B cell (primary cell): ENCODE results near the gene CHCHD3. TPM values are rescaled to one million over a fixed set of nuclear protein-coding genes. Genes with fewer than 3 reads are reported as not detected.

Experiments used
- ATAC-seq: fragments of 200-7000 bp; cut with Tn5 transposase; one replicate; pipeline ENCODE4 v1.10.0; 2021; ENCODE audit warnings: low read depth, mild to moderate bottlenecking, moderate number of reproducible peaks, moderate library complexity
- CTCF ChIA-PET: fragments of 350-600 bp; sonication (Branson Sonifier 250); formaldehyde crosslinking; loops from one replicate; lab custom pipeline; 2021; ENCODE audit warnings: antibody characterized with exemption, inconsistent platforms; lab: Charles Lee
- POLR2A ChIA-PET: fragments of 350-600 bp; sonication (Branson Sonifier 250); formaldehyde crosslinking; loops from one replicate; lab custom pipeline; 2021; ENCODE audit warnings: antibody characterized with exemption; lab: Charles Lee
- DNase-seq: peaks from one replicate; pipeline ENCODE4 v3.0.0; 2013
- H2AFZ ChIP-seq: 2 replicates; pipeline ENCODE4 v1.6.1; 2012; ENCODE audit warnings: mild to moderate bottlenecking, low read depth, low read length; ENCODE audit not compliant: insufficient read depth, poor library complexity, severe bottlenecking
- H3K27ac ChIP-seq, 2 donors: 1 replicate in 1 of 2; 2 replicates in 1 of 2; pipeline ENCODE4 v1.5.1; 2012 to 2013; ENCODE audit warnings: low read length in 2 of 2, mild to moderate bottlenecking in 2 of 2, moderate library complexity in 1 of 2
- H3K27me3 ChIP-seq, 4 experiments: fragments of 200-600 bp in 1 of 4; sonication (generic) in 1 of 4; replicated peaks in 1 of 4; 1 replicate in 2 of 4; 2 replicates in 2 of 4; pipeline versions ENCODE4 v1.6.1 to v1.7.0; 2013 to 2016; ENCODE audit warnings: low read length in 3 of 4, mild to moderate bottlenecking in 2 of 4, mixed read lengths in 1 of 4, moderate library complexity in 1 of 4; ENCODE audit not compliant: insufficient read depth in 4 of 4, control insufficient read depth in 3 of 4; ENCODE audit errors: control extremely low read depth in 1 of 4
- H3K36me3 ChIP-seq, 2 experiments: replicated peaks in 1 of 2; 1 replicate in 1 of 2; 2 replicates in 1 of 2; pipeline versions ENCODE4 v1.6.1 to v1.7.1; 2013; ENCODE audit warnings: low read length in 1 of 2; ENCODE audit not compliant: insufficient read depth in 2 of 2, control insufficient read depth in 1 of 2; ENCODE audit errors: control extremely low read depth in 1 of 2, extremely low read depth in 1 of 2
- H3K4me1 ChIP-seq, 2 donors: fragments of 200-600 bp in 1 of 2; sonication (generic) in 1 of 2; 1 replicate in 1 of 2; 2 replicates in 1 of 2; pipeline versions ENCODE4 v1.5.1 to v1.6.1; 2013 to 2017; ENCODE audit warnings: low read length in 2 of 2; ENCODE audit not compliant: control insufficient read depth in 2 of 2, insufficient read depth in 2 of 2
- H3K4me2 ChIP-seq: replicated peaks from 2 replicates; pipeline ENCODE3; 2012; ENCODE audit warnings: mild to moderate bottlenecking, low read depth, low read length; ENCODE audit not compliant: poor library complexity, severe bottlenecking
- H3K4me3 ChIP-seq, 5 experiments: fragments of 200-600 bp in 1 of 5; sonication (generic) in 1 of 5; 1 replicate in 3 of 5; 2 replicates in 2 of 5; pipeline versions ENCODE4 v1.5.1 to v1.7.0; 2011 to 2016; ENCODE audit warnings: low read length in 4 of 5, mild to moderate bottlenecking in 4 of 5, low read depth in 2 of 5, control low read depth in 1 of 5, moderate library complexity in 1 of 5; ENCODE audit not compliant: insufficient read depth in 1 of 5; ENCODE audit errors: control extremely low read depth in 1 of 5, extremely low read depth in 1 of 5
- H3K79me2 ChIP-seq: fragments of 200-600 bp; sonication (generic); one replicate; pipeline ENCODE4 v1.6.0; 2016; ENCODE audit warnings: low read length; ENCODE audit not compliant: control insufficient read depth, insufficient read depth
- H3K9ac ChIP-seq: fragments of 200-600 bp; sonication (generic); 2 replicates; pipeline ENCODE4 v1.6.1; 2017; ENCODE audit warnings: mild to moderate bottlenecking, low read length, moderate library complexity
- H3K9me3 ChIP-seq, 3 donors: one replicate each; pipeline versions ENCODE4 v1.6.1 to v1.7.1; 2013; ENCODE audit warnings: low read length in 2 of 3; ENCODE audit not compliant: control insufficient read depth in 2 of 3, insufficient read depth in 1 of 3; ENCODE audit errors: control extremely low read depth in 1 of 3
- H4K20me1 ChIP-seq: 2 replicates; pipeline ENCODE4 v1.6.0; 2012; ENCODE audit warnings: mild to moderate bottlenecking, low read length; ENCODE audit not compliant: insufficient read depth, control insufficient read depth, poor library complexity, severe bottlenecking
- H3K27ac Mint-ChIP-seq: one replicate; pipeline ENCODE4 v1.8.0; 2021; ENCODE audit warnings: mixed read lengths
- H3K27me3 Mint-ChIP-seq: one replicate; pipeline ENCODE4 v1.8.0; 2021; ENCODE audit warnings: mixed read lengths
- H3K4me1 Mint-ChIP-seq: one replicate; pipeline ENCODE4 v1.8.0; 2021; ENCODE audit warnings: mixed read lengths
- H3K4me3 Mint-ChIP-seq: one replicate; pipeline ENCODE4 v1.8.0; 2021; ENCODE audit warnings: mixed read lengths
- H3K9me3 Mint-ChIP-seq: one replicate; pipeline ENCODE4 v1.8.0; 2022; ENCODE audit warnings: mixed read lengths; ENCODE audit not compliant: insufficient read depth
- EZH2 ChIP-seq: IDR thresholded peaks from 2 replicates; pipeline ENCODE4 v1.6.1; 2012; ENCODE audit warnings: borderline replicate concordance, low read depth, mild to moderate bottlenecking, moderate library complexity, low read length; ENCODE audit not compliant: insufficient read depth, poor library complexity, severe bottlenecking
- WGBS: methylation state at CpG from one replicate; pipeline ENCODE4 v1.1.5; 2013; ENCODE audit warnings: missing lambda C conversion rate; ENCODE audit not compliant: insufficient coverage; 5-methylcytosine and 5-hydroxymethylcytosine counted together
- intact Hi-C: fragments of 100-400 bp; cut with micrococcal nuclease; formaldehyde crosslinking; loops from one replicate; pipeline ENCODE4 v1.10.0; 2022
- polyA plus RNA-seq: library from polyadenylated mRNA; depleted of rRNA; stranded (reverse); fragments of >200 nt; gene quantifications from 2 replicates; pipeline ENCODE4 v1.2.3, GENCODE V29; 2012
- total RNA-seq, 2 donors: library from RNA; stranded (reverse); fragments of 120-200 nt in 1 of 2; gene quantifications; 1 replicate in 1 of 2; 2 replicates in 1 of 2; pipeline versions ENCODE4 v1.2.3 to v1.2.4, GENCODE V29; 2013 to 2022
- TF ChIP-seq, protein P1 (sequence below): fragments of 200-600 bp; IDR thresholded peaks from one replicate; pipeline ENCODE4 v1.8.0; 2022; ENCODE audit warnings: antibody characterized with exemption, mild to moderate bottlenecking

The CHCHD3 gene
- total and polyA plus RNA-seq, 2 donors (not counting 1 experiment from before 2014, with no cell fraction given) = 20.1 to 38.4 TPM

DNA sequence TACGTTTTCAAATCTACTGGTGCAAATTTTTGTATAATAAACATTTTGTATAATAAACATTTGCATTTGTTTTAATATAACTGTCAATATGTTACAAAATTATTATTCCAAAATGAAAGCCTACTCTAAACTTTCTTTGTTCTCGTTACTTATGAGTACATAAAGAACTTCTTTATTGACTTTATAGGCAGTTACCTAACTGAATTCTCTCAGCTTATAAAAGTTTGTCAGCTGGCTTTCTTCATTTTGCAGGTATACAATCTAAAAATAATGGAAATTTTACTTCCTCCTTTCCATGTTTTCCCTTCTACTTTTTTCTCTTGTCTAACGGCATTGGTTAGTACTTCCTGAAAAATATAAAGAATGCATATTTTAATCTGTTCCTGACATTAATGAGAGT is 137.1 kb downstream of the CHCHD3 start:
- no peak overlapping the region for H3K4me3 Mint-ChIP-seq
- no CpG with 5 or more reads among the region's 3 CpGs for WGBS
- Histone ChIP-seq H3K27ac (no peak overlapping the region), H3K4me1 (no peaks in the 10 kb centered on the region), H3K4me2 (no peak overlapping the region), H3K9ac (no peak overlapping the region), H2AFZ (no peak overlapping the region), H3K79me2 (no peaks in the 10 kb centered on the region), H3K36me3 (no peaks in the 10 kb centered on the region), H3K27me3 (no peaks in the 10 kb centered on the region), H3K4me3 (no peak overlapping the region), H4K20me1 (no peaks in the 10 kb centered on the region), H3K9me3 (no peaks in the 10 kb centered on the region)
- H3K27me3 Mint-ChIP-seq = no peaks in the 10 kb centered on the region
- CTCF ChIA-PET = interaction anchor here (0.6 kb wide), 1 partner anchor 1462 kb away, joined by 3 read pairs; no protein-coding TSS in a partner anchor
- no peak overlapping the region for H3K27ac Mint-ChIP-seq
- DNase-seq (no peak), ATAC-seq (no peak)
- intact Hi-C loops = no loop called here
- POLR2A ChIA-PET = no interaction called here
- no peaks in the 10 kb centered on the region for H3K9me3 Mint-ChIP-seq
- no peak for TF ChIP-seq EZH2
- TF ChIP-seq, protein P1, sequence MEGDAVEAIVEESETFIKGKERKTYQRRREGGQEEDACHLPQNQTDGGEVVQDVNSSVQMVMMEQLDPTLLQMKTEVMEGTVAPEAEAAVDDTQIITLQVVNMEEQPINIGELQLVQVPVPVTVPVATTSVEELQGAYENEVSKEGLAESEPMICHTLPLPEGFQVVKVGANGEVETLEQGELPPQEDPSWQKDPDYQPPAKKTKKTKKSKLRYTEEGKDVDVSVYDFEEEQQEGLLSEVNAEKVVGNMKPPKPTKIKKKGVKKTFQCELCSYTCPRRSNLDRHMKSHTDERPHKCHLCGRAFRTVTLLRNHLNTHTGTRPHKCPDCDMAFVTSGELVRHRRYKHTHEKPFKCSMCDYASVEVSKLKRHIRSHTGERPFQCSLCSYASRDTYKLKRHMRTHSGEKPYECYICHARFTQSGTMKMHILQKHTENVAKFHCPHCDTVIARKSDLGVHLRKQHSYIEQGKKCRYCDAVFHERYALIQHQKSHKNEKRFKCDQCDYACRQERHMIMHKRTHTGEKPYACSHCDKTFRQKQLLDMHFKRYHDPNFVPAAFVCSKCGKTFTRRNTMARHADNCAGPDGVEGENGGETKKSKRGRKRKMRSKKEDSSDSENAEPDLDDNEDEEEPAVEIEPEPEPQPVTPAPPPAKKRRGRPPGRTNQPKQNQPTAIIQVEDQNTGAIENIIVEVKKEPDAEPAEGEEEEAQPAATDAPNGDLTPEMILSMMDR = no peak
- peaks cover 5% of the 10 kb centered on the region for H3K4me1 Mint-ChIP-seq

DNA sequence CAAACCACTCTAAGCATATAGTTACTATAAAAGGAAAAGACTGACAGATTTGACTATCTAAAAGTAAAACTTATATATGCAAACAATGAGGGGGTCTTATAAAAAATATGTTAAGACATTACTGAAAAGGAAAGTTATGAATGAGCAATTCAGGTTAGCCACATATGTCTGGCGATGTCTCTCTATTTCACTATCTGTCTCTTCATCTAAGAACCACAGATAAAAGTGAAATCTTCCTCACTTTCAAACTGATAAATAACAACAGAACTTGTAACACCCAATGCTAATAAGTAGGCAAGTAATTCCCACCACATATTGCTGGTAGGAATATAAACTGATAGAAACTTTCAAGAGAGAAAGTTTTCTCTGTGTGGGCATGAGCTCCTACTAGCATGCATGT is 138.2 kb downstream of the CHCHD3 start:
- Histone ChIP-seq H3K9ac (no peak overlapping the region), H4K20me1 (no peaks in the 10 kb centered on the region), H3K4me1 (no peaks in the 10 kb centered on the region), H3K4me3 (no peak overlapping the region), H3K27ac (no peak overlapping the region), H3K4me2 (no peak overlapping the region), H3K36me3 (no peaks in the 10 kb centered on the region), H2AFZ (no peak overlapping the region), H3K79me2 (no peaks in the 10 kb centered on the region), H3K9me3 (no peaks in the 10 kb centered on the region), H3K27me3 (no peaks in the 10 kb centered on the region)
- H3K4me1 Mint-ChIP-seq = peaks cover 5% of the 10 kb centered on the region
- intact Hi-C loops = no loop called here
- no peaks in the 10 kb centered on the region for H3K9me3 Mint-ChIP-seq
- DNase-seq (no peak), ATAC-seq (no peak)
- CTCF ChIA-PET = no interaction called here
- no peak overlapping the region for H3K4me3 Mint-ChIP-seq
- H3K27me3 Mint-ChIP-seq = no peaks in the 10 kb centered on the region
- POLR2A ChIA-PET = no interaction called here
- no peak for TF ChIP-seq EZH2
- TF ChIP-seq, protein P1 = no peak
- no peak overlapping the region for H3K27ac Mint-ChIP-seq
- no CpG with 5 or more reads among the region's 1 CpG for WGBS
